IPS-NIHi7 (cell line): ENCODE results near the gene COQ10B.
"Not testable (repeated sequence)": the region's sequence is repeated elsewhere in the genome, so short reads cannot be mapped to it uniquely, and the experiment has no call there.

Source experiments
- DNase-seq: peaks from one replicate; pipeline ENCODE4 v3.0.0; 2012; ENCODE audit warnings: mixed read lengths; ENCODE audit errors: extremely low spot score

COQ10B gene

DNA sequence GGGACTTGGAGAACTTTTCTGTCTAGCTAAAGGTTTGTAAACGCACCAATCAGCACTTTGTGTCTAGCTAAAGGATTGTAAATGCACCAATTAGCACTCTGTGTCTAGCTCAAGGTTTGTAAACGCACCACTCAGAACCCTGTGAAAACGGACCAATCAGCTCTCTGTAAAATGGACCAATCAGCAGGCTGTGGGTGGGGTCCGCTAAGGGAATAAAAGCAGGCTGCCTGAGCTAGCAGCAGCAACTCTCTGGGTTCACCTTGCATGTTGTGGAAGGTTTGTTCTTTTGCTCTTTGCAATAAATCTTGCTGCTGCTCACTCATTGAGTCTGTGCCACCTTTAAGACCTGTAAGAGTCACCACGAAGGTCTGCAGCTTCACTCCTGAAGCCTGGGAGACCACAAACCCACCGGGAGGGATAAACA is 2.4 kb upstream of the COQ10B start:
- DNase-seq, result not testable (repeated sequence)

DNA sequence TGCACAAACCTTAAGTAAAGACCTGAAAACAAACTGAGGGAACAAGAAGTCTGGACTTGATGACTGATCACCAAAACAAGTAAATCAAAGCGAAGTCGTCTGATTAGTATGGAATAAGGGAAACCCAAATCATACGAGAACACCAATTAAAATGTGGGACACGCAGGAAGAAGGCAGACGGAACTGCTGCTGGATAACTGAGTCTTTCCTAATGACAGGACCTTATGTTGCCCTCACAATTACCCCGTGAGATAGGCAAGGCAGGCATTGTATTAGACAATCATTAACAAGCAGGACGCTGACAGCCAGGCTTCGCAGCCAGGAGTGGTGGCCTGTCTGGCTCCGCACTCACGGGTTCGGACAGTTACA is 614 bp upstream of the COQ10B start:
- DNase-seq, result no peak

DNA sequence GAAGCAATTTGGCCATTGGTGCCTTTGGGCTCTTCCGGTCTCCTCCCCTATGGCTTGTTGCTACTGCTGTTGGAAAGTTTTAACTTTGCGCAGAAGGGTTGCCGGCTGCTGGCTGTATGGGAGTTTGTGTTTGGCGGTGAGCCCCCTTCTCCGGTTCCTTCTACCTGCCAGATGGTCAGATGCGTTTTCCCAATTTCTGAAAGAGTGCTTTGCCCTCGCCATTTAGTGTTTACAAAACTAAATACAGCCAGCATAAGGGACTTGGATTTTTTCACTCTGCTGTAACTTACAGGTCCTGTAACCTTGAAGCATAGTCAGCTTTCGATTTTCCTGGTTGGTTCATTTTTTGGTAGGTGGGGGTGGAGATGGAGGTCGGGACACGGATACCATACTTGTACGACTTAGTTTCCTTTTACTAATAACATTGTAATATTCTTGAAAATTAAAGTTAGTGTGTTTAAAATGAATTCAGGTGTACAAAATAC is 604 bp downstream of the COQ10B start:
- peak; percentile 69 for DNase-seq

DNA sequence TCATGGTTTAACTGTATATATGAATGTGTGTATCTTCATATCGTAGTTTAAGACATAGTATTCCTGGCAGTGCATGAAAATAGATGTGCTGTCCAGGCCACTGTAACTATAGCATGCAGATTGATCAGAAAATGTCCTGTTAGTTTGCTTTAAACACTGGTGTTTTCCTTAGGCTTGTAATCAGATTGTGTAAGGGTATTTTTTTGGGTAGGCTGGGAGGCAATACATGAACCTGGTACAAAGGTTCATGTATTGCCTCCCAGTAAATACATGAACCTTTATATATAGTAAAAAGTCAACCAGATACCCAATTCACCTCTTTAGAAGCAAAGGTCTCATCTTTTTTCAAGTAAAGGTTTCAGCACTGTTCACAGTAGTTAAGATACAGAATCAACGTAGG is 1.6 kb downstream of the COQ10B start:
- DNase-seq, result no peak

DNA sequence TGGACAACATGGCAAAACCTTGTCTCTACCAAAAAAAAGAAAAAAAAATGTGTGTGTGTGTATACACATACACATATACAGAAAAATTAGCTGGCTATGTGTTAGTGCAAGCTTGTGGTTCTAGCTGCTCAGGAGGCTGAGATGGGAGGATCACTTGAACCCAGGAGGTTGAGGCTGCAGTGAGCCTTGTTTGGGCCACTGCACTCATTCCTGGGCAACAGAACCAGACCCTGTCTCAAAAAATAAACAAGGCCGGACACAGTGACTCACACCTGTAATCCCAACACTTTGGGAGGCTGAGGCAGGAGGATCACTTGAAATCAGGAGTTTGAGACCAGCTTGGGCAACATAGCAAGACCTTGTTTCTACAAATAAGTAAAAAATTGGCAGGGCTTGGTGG is 2.1 kb downstream of the COQ10B start:
- DNase-seq, result no peak

DNA sequence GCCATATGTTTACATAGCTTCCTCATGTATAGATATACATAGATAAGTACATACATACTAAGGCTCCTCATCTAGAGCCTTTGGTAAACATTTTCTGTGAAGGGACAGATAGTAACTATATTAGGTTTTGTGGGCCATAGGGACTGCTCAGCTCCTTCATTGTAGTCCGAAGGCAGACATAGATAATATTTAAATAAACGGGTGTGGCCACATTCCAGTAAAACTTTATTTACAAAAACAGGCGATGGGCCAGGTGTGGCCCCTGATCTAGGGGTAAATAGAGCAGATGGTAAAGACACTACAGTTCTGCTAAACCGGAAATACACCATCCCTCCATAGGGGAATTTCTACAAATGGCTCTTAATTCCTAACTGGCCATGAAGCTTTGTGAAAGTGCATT is 7.3 kb downstream of the COQ10B start:
- DNase-seq, result no peak

DNA sequence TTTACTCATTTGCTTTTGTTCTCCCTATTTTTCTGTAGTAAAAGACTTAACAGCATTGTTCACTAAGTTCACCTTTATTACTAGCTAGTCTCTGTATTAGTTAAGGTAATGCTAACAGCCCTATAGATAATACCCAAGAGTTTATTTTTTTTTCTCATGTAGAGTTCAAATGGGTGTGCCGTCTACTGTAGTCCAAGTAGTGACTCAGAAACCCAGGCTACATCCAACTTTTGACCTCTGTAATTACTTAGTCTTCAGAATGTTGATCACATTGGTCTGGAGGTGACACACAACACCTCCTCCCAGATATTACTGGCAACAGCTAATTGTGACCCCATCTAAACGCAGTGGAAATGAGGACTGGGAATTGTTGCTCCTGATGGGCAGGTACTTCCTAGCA is 7.7 kb downstream of the COQ10B start:
- DNase-seq, result no peak

DNA sequence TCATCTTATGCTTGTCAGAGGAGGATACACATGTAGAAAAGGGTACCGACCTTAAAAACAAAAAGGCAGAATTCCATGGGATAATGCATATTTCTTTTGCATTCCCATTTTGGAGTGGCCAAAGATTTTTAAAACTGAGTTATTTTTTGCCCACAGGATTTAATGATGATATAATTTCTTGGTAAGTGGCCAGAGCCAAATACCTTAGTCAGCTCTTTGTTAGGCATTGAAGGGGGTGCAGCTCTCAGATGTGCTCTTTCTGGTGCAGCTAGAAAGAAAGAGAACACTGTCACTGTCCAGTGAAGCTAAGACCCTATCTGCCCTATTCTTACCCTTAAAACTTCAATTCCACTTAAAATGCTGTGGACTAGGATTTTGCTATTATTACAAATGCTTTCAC is 10.8 kb downstream of the COQ10B start:
- DNase-seq, result no peak

DNA sequence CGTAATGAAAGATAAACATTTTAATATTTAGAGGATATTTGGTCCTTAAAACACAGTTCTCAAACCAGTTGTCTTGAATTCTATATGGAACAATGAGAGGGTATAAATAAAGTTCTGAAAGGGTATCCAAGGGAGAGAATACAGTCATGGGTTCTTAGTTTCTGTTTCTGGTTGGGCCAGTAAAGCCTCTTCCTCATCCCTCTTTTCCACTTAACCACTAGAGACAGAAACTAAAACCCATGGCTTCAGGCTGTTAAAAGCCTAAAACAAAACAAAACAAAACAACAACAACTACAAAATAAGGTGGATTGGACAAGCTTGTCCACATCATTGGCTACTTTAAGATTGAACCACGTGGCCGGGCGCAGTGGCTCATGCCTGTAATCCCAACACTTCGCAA is 18.8 kb downstream of the COQ10B start:
- no peak for DNase-seq

DNA sequence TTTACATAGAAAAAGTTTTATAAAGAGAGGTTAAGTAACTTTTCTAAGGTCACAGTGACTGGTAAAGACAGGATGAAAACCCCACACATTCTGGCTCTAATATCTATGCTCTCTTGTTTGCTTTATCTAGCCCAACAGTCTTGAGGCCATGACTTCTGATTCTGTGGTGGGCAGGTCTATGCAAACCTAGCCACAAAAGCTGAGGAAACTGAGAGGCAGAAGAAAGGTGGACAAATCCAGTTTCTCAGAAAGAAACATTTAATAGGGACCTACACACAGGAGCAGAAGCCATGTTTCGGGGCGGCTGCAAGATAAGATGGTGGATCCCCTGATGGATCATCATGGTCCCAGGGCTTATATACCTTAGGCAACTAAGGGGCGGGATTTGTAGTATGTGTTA is 24.4 kb downstream of the COQ10B start:
- DNase-seq, result no peak

DNA sequence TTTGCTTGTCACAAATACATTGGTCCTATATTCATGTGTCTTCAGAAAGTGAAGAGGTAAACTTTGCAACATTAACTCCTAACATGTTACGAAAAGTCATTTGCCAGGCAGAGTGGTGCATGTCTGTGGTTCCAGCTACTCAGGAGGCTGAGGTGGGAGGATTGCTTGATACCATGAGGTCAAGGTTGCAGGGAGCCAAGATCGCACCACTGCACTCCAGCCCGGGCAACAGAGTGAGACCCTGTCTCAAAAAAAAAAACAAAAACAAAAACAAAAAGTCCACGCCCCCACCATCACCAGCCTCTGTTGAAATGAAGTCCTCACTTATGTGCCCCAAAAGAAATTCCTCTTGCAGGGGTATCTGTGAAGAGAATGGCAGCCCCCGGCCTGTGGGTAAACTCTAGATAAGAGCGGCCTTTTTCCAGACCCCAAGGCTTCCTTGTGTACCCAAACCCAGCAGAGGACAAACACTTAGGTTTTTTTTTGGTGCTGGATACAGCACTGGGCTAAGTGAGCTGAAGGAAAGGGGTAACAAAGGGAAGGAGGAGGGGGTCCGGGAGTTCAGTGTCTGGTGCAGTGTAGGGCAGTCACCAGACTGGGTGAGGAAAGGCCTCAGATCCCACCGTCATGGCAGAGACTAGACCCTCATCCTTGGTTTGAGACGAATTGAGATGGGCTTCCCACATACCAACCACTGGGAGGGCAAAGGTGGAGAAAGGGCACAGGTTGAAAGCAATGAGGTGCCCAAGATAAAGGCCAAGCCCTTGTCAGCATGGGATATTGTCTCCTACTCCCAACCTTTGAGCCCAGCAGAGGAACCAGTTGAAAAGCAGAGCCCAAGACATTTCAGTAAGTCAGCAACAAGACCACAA is 27.0 kb downstream of the COQ10B start:
- DNase-seq, result no peak

DNA sequence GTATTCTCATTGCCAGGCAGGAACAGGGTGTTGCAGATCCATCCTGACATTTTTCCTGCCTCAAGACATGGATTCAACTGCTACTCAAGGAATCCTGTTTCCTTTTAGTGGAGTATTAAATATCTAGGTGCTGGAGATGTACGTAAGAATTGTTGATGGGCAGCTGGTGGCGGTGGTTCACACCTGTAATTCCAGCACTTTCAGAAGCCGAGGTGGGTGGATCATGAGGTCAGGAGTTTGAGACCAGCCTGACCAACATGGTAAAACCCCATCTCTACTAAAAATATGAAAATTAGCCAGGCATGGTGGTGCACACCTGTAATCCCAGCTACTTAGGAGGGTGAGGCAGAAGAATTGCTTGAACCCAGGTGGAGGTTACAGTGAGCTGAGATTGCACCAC is 30.9 kb downstream of the COQ10B start:
- DNase-seq, result not testable (repeated sequence)

DNA sequence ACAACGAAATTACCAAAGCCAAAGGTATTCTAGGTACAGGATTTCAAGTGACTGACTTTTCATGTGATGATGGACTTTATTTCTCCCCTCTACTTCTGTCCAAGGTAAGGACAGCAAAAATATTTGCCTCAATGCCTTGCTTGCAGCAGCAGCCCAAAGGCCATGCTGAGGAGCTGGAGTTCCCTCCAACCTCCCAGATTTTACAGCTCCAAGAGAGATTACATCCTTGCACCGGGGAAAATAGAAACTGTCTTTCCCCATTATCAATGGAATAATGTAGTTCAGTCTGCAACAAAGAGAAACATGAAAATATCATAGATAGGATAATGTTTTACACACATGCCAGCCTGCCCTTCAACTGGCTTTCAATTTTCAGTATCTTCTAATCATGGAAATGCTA is 32.8 kb downstream of the COQ10B start:
- DNase-seq, result no peak

DNA sequence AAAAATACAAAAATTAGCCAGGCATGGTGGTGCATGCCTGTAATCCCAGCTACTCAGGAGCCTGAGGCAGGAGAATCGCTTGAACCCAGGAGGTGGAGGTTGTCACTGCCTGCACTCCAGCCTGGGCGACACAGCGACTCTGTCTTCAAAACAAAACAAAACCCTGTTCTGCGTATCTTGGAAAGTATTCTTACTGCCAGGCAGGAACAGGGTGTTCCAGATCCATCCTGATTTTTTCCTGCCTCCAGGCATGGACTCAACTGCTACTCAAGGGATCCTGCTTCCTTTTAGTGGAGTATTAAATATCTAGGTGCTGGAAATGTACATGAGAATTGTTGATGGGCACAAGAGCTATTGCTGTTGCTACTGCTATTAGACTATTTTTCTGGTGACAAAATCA is 34.0 kb downstream of the COQ10B start:
- DNase-seq, result no peak

DNA sequence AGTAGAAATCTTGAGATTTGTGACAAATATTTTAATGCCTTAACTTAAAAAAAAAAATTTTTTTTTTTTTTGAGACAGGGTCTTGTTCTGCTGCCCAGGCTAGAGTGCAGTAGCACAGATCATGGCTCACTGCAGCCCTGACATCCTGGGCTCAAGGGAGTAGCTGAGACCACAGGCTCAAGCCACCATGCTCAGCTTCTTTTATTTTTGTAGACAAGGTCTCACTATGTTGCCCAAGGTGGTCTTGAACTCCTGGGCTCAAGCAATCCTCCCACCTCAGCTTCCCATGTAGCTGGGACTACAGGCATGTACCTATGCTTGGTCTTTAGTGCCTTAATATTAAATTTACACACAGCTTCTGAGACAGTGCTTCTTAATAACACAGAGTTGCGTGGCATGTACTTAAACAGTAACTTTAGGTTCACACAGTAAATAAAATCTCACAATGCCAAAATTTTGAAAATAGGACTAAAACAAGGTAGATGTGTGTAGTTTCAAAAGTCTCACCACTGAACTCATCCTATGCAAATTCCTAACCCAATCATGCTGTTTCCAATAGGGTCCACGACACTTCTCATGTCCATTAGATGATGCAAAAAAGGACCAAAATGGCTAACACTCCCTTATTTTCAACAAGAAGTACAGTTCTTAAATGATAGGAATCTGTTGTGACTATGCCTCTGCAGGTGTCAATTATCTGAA is 42.2 kb downstream of the COQ10B start:
- no peak for DNase-seq

DNA sequence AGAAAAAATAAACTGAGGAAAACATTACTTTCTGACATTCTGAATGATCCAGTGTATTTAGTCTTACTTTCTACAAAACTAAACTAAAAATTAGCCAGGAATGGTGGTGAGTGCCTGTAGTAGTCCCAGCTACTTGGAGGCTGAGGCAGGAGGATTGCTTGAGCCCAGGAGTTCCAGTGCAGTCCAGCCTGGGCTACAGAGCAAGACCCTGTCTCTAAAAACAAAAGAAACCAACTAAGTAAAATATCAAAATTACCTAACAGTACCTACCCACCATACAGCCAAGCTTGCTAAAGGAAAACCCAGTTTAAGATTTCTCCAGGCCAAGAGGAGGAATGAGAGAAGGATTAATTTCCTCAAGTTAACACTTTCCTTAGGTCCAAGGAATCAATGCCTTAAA is 43.3 kb downstream of the COQ10B start:
- no peak for DNase-seq

DNA sequence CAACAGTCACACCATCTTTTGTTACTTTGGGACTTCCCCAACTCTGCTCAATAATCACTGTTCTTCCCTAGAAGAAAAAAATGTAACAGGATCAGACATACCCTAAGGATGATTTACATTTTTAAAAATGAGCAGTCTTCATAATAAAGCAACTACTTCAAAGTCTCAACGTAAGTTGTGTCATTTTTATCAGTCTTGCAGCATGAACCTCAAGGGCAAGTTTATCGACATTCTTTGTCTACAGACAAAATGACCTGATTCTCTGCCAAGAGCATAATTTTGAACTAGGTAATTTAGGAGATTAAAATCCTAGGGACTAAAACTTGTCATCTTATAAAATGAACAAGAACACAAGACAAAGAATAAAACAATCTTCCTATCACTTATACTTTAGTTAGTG is 44.0 kb downstream of the COQ10B start:
- DNase-seq, result no peak

DNA sequence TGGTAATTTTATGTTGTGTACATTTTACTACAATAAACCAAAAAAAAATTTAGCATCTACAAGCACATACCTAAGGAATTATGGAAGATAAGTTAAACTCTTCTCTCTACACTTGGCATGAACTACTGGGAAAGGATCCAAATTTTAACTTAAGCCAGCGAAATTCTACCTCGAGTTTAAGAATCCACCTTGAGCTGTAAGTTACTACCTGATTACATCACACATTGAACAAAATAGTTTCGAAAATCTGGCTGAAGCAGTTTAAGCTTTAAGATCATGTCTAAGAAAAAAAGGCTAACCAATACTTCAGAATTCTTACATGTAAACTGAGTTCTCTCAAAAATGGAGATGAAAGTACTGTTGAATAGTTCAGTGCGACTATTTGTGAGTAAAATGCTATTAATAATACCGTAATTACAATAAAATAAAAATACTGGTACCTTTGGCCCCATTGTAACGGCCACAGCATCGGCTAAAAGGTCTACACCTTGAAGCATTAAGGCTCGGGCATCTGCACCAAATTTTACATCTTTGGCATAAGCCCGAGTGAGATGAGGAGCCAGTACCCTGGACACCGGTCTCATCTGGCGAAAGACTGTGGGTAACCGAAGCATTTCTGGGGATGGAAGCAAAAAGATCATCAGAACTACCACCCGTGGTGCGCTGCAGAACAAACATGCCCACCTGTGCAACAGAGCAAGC is 45.0 kb downstream of the COQ10B start:
- no peak for DNase-seq

DNA sequence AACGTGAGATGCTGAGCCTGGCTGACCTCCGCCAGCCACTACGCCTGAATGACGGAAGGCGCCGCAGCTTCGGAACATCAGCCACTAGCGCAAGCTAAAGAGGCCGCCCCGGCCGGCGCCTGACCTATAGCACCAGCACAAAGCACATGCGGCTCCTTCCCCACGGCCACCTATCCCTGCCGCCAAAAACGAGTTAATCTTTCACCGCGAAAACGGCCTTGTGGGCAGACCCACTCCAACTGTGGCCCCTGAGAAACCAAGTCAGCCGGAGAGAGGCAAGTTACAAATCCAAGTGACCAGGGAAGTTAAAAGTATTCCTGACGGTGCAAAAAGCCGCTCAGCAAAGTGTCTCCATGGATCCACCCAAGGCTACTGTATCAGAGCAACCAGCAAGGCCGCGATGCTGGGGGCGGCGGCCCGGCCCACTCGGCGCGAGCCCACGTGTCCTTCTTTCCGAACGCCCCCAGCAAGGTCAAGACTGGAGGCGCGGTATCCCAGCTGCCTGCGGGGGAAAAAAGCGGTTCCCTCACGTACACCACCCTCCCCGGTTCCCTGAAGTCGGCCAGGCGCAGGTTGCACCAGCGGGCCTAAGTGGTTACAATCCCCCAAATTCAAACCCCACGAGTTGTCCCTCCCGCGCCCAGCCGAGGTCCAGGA is 45.7 kb downstream of the COQ10B start:
- DNase-seq, result peak; percentile 50

DNA sequence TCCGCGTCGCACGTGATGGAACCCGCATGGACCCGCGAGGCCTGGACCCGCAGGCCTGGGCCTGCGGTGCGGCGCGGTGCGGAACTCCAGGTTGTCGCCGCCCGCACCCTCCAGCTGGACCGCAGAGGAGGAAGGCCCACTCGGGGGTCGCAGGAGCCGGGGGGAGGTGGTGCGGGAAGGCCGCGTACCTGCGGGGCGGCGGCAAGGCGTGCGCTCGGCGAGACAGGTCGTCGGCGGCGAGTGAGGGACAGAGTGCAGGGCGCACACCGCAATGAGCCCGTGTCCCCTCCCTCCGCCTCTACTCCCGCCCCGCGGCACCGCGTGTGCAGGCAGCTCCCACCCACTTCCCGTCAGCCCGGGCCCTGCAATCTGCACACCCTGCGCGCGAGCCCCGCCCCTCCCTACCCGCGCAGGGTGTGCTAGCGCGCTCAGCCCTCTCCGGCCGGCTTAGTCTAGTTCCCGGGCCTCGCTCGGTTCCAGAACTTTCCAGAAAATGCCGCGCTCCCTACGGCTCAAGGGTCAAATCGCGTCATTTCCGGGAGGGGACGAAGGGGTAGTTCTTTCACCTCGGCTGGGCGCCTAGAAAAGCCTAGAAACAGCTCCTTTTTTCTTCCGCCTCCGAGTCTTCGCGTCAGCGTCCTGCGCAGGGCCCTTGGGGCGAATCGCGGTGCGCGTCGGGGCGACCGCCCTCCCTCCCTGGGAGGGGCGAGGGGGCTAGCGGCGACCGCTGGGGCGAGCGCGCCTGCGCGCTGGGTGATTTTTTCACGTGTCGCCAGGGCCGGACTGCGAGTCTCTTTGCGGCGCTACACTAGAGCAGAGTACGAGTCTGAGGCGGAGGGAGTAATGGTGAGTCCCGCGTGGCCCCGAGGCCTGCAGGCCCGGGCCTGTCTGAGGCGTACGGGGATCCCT is 46.5 kb downstream of the COQ10B start, which contains the start of the genes HSPD1 and HSPE1:
HSPD1 (minus strand) TSS at position 247 of the 909 bp plus-strand sequence. CDS start 992 bp downstream, outside the sequence.
HSPE1 (plus strand) TSS at position 786 of the 909 bp plus-strand sequence; CDS start at position 844, 58 bp downstream.
- peak; percentile 94 for DNase-seq
